HT-29 (cell line): ENCODE results near the gene PLEKHM3. TPM values are rescaled to one million over a fixed set of nuclear protein-coding genes. Genes with fewer than 3 reads are reported as not detected.

Experiments used
- DNase-seq: peaks from one replicate; pipeline ENCODE4 v3.0.0-alpha.2; 2015; ENCODE audit warnings: low spot score
- total RNA-seq: library from RNA; depleted of rRNA; stranded (reverse); fragments of >200 nt; shearing (Covaris generic); gene quantifications from 2 replicates; pipeline ENCODE4 v1.2.3, GENCODE V29; 2014

The PLEKHM3 gene
- total RNA-seq, 1 experiment from 2014 or later, result 9.0 TPM

- DNase-seq, result no peak
Observed at GRCh38 chr2:207863345-207863744, 162.0 kb downstream of the PLEKHM3 start.

- no peak for DNase-seq
Observed at GRCh38 chr2:207861789-207862188, 163.5 kb downstream of the PLEKHM3 start.

- no peak for DNase-seq
Observed at GRCh38 chr2:207860685-207861084, 164.6 kb downstream of the PLEKHM3 start.

GRCh38 chr2:207855591-207855990, 169.7 kb downstream of the PLEKHM3 start:
- no peak for DNase-seq

GRCh38 chr2:207854484-207855440, 170.6 kb downstream of the PLEKHM3 start:
- DNase-seq, result no peak

- no peak for DNase-seq
Observed at GRCh38 chr2:207852791-207853190, 172.5 kb downstream of the PLEKHM3 start.

GRCh38 chr2:207849443-207849842, 175.9 kb downstream of the PLEKHM3 start:
- no peak for DNase-seq

GRCh38 chr2:207848545-207848928, 176.8 kb downstream of the PLEKHM3 start:
- peak; percentile 50 for DNase-seq

- peak; percentile 88 for DNase-seq
Observed at GRCh38 chr2:207847807-207848544, 177.4 kb downstream of the PLEKHM3 start.

GRCh38 chr2:207847098-207847806, 178.1 kb downstream of the PLEKHM3 start:
- DNase-seq, result no peak

GRCh38 chr2:207845202-207845864, 180.0 kb downstream of the PLEKHM3 start:
- DNase-seq, result peak; percentile 26

GRCh38 chr2:207844648-207845047, 180.7 kb downstream of the PLEKHM3 start:
- DNase-seq, result no peak

- DNase-seq, result no peak
Observed at GRCh38 chr2:207840101-207840500, 185.2 kb downstream of the PLEKHM3 start.

- DNase-seq, result no peak
Observed at GRCh38 chr2:207839575-207839974, 185.8 kb downstream of the PLEKHM3 start.

GRCh38 chr2:207839028-207839427, 186.3 kb downstream of the PLEKHM3 start:
- no peak for DNase-seq

GRCh38 chr2:207836521-207837133, 188.7 kb downstream of the PLEKHM3 start:
- no peak for DNase-seq

GRCh38 chr2:207835805-207836204, 189.5 kb downstream of the PLEKHM3 start:
- no peak for DNase-seq

- DNase-seq, result no peak
Observed at GRCh38 chr2:207833251-207833751, 192.0 kb downstream of the PLEKHM3 start.

GRCh38 chr2:207831584-207832248, 193.6 kb downstream of the PLEKHM3 start:
- no peak for DNase-seq

- DNase-seq, result no peak
Observed at GRCh38 chr2:207830778-207831438, 194.4 kb downstream of the PLEKHM3 start.
